ENCODE results near the gene CTNNB1.

GRCh38 chr3:41241800-41242571 lies 42.7 kb downstream of the CTNNB1 start:
- TF ChIP-seq CTCF (conservative IDR thresholded peaks at IDR 0.05; ENCODE audit: low read length): no peak
- TF ChIP-seq EZH2phosphoT487 (IDR thresholded peaks at IDR 0.05; ENCODE audit: borderline replicate concordance, low read depth, low read length): no peak

Measured in OCI-LY7 (cell line).